Right atrium auricular region (tissue), 2 donors: ENCODE data around the gene EIF5A. TPM values are rescaled to one million over a fixed set of nuclear protein-coding genes. Genes with fewer than 3 reads are reported as not detected.

ENCODE experiments used
- DNase-seq: peaks from one replicate; pipeline ENCODE4 v3.0.0-alpha.2; 2019; ENCODE audit warnings: low spot score
- H3K27ac ChIP-seq, 2 donors: fragments of 200-600 bp; sonication (generic); 1 replicate in 1 of 2; 2 replicates in 1 of 2; pipeline ENCODE4 v1.5.1; 2016 to 2019
- H3K27me3 ChIP-seq, 2 donors: fragments of 200-600 bp; sonication (generic); one replicate each; pipeline versions ENCODE4 v1.5.1 to v1.6.0; 2017 to 2019
- H3K36me3 ChIP-seq: fragments of 200-600 bp; sonication (generic); one replicate; pipeline ENCODE4 v1.5.1; 2016
- H3K4me1 ChIP-seq, 2 donors: fragments of 200-600 bp; sonication (generic); one replicate each; pipeline versions ENCODE4 v1.5.1 to v1.6.0; 2017 to 2019
- H3K4me3 ChIP-seq, 2 donors: fragments of 200-600 bp; sonication (generic); 1 replicate in 1 of 2; 2 replicates in 1 of 2; pipeline ENCODE4 v1.5.1; 2017 to 2019; ENCODE audit warnings: mild to moderate bottlenecking in 1 of 2, moderate library complexity in 1 of 2
- H3K9me3 ChIP-seq, 2 donors: fragments of 200-600 bp; sonication (generic); one replicate each; pipeline ENCODE4 v1.5.1; 2019
- CTCF ChIP-seq, 2 donors: fragments of 200-600 bp; sonication (generic); IDR thresholded peaks; one replicate each; pipeline ENCODE4 v1.5.1; 2019; ENCODE audit warnings: antibody characterized with exemption in 2 of 2
- total RNA-seq, 2 donors: library from RNA; depleted of rRNA; stranded (reverse); fragments of >200 nt; gene quantifications; one replicate each; pipeline ENCODE4 v1.1.0, GENCODE V29; 2016

EIF5A gene
- total RNA-seq, 2 donors from 2014 or later = 131 to 164 TPM

DNA sequence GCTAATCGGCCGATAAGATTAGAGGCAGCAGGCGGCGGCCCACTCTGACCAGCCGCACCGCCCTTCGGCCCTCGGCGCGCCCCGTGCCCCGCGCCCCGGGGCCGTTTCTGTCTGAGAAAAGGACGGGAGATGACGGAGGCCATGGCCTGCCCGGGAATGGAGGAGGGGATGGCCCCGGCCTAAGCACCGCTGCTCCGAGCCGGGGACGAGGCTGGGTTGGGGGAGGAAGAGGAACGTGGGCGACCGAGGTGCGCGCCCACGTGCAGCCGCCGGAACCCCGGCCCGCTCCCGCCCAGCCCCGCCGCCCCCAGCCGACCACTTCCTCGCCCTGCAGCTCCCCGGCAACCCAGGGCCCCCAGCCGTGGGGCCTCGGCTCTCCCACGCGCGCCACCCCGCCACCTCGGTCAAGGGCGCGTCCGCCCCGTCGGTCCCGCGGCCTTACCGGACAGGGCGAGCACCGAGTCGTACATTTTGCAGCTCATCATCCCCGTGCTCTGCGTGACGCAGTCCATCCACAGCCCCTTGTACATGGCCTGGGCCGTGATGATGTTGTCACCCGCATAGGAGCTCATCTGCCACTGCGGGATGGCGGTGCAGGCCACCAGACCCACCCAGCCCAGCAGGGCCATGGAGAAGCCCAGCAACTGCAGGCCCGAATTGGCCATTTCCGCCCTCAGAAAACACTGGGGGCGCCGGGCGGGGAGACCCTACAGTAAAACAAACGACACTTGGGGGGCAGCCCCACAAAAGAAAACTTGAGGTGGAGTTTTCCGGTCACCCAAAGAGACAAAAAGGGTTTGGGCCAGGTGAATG is 45.8 kb upstream of the EIF5A start:
- no peak for DNase-seq
- H3K4me1 ChIP-seq = peaks cover 0 to 30% of the 10 kb centered on the region in 2 donors
- peaks cover 11 to 34% of the 10 kb centered on the region in 2 donors for H3K27me3 ChIP-seq
- peak overlapping the region; percentile 22 to 54 for H3K4me3 ChIP-seq
- TF ChIP-seq CTCF (IDR thresholded peaks at IDR 0.05) = no peak
- H3K27ac ChIP-seq = no peak overlapping the region
- H3K9me3 ChIP-seq = no peaks in the 10 kb centered on the region
- peaks cover 25% of the 10 kb centered on the region for H3K36me3 ChIP-seq

- Histone ChIP-seq H3K4me1 (peaks cover 0 to 30% of the 10 kb centered on the region in 2 donors), H3K36me3 (peaks cover 18% of the 10 kb centered on the region), H3K4me3 (peak within 1 kb of the TSS; percentile 22 to 54), H3K9me3 (no peaks in the 10 kb centered on the region), H3K27ac (no peak within 1 kb of the TSS), H3K27me3 (peaks cover 11 to 34% of the 10 kb centered on the region in 2 donors)
- TF ChIP-seq CTCF (IDR thresholded peaks at IDR 0.05) = no peak
- no peak for DNase-seq
These were observed 45.1 kb upstream of the EIF5A start, which contains the start of gene CLDN7 for GRCh38 chr17:7262192-7262934. TSS of gene CLDN7 (minus strand) at chr17:7262478. CDS start at chr17:7262043, 435 bp downstream.

- H3K36me3 ChIP-seq = peaks cover 10% of the 10 kb centered on the region
- peak overlapping the region; percentile 2 to 28 for H3K4me3 ChIP-seq
- H3K27me3 ChIP-seq = peaks cover 11 to 34% of the 10 kb centered on the region in 2 donors
- TF ChIP-seq CTCF (IDR thresholded peaks at IDR 0.05) = no peak
- H3K27ac ChIP-seq = no peak overlapping the region
- no peaks in the 10 kb centered on the region for H3K9me3 ChIP-seq
- H3K4me1 ChIP-seq = peaks cover 0 to 30% of the 10 kb centered on the region in 2 donors
- no peak for DNase-seq
These were observed 44.3 kb upstream of the EIF5A start for GRCh38 chr17:7262935-7263800.

DNA sequence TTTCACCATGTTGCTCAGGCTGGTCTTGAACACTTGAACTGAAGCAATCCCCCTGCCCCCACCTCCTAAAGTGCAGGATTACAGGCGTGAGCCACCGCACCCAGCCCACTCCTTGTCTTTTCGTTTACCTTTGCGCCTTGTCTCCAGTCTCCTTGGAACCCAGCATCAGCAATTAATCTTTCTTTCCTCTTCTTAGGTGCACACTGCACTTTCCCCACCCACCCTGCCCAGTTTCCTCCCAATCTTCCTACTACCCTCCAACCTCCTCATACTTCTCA is 43.7 kb upstream of the EIF5A start:
- Histone ChIP-seq H3K4me3 (peak overlapping the region in 1 of 2 donors; percentile 28), H3K4me1 (peaks cover 0 to 30% of the 10 kb centered on the region in 2 donors), H3K9me3 (no peaks in the 10 kb centered on the region), H3K36me3 (peaks cover 6% of the 10 kb centered on the region), H3K27me3 (peaks cover 11 to 34% of the 10 kb centered on the region in 2 donors), H3K27ac (no peak overlapping the region)
- no peak for DNase-seq
- no peak for TF ChIP-seq CTCF (IDR thresholded peaks at IDR 0.05)

DNA sequence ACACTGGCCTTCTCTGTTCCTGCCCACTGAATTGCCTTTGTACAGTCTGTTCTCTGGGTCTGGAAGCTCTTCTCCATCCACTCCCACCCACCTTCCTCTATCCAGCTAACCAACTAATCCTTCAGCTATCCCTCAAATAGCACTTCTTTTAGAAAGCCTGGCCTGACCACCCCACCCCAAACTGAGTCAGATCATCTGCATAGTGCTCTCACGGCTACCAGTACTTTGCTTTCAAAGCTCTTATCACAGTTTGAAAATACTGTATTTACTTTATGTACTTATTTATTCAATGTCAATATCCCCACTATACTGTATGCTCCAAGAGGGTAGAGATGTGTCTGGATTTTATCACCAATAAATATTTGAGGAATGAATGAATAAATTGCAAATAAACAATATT is 40.6 kb upstream of the EIF5A start:
- no peaks in the 10 kb centered on the region for H3K36me3 ChIP-seq
- H3K4me1 ChIP-seq = peaks cover 0 to 16% of the 10 kb centered on the region in 2 donors
- peaks cover 11 to 25% of the 10 kb centered on the region in 2 donors for H3K27me3 ChIP-seq
- TF ChIP-seq CTCF (IDR thresholded peaks at IDR 0.05) = no peak
- H3K4me3 ChIP-seq = no peak overlapping the region
- no peak overlapping the region for H3K27ac ChIP-seq
- H3K9me3 ChIP-seq = no peaks in the 10 kb centered on the region
- DNase-seq = no peak
